22Rv1 (cell line): ENCODE measurements around the gene RNPEPL1.

Experiments used
- ZFX ChIP-seq: fragments of 450-650 bp; IDR thresholded peaks from 2 replicates; pipeline ENCODE4 v1.6.1; 2017; ENCODE audit warnings: antibody characterized with exemption, borderline replicate concordance
- TF ChIP-seq, protein P1 (sequence below): fragments of 450-650 bp; IDR thresholded peaks from 2 replicates; pipeline ENCODE4 v1.5.1; 2017; ENCODE audit warnings: mild to moderate bottlenecking

DNA sequence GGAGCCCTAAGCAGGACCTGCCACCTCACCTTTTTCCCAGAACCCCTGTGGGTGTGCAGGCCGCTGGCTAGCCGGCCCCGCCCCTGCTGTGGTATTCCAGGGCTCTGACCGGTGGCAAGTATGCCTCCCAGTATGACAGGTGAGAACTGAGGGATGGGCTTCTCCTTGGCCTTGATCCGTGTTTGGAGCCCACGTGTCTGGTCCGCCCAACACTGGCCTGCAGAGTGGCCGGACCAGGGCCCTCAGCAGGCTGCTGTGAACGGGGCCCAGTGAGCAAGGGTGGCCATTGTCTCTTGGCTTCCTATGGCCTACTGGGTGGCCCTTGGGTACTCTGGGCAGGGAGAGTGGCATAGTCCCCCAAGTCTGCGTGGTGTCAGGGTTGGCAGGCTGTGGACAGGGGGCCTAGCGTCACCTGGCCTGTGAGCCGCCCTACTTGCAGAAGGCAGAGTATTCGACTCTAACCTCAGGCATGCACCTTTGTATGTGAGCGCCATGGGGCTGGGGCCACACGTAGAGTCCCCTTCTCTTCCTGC is 1.8 kb downstream of the RNPEPL1 start:
- TF ChIP-seq, protein P1, sequence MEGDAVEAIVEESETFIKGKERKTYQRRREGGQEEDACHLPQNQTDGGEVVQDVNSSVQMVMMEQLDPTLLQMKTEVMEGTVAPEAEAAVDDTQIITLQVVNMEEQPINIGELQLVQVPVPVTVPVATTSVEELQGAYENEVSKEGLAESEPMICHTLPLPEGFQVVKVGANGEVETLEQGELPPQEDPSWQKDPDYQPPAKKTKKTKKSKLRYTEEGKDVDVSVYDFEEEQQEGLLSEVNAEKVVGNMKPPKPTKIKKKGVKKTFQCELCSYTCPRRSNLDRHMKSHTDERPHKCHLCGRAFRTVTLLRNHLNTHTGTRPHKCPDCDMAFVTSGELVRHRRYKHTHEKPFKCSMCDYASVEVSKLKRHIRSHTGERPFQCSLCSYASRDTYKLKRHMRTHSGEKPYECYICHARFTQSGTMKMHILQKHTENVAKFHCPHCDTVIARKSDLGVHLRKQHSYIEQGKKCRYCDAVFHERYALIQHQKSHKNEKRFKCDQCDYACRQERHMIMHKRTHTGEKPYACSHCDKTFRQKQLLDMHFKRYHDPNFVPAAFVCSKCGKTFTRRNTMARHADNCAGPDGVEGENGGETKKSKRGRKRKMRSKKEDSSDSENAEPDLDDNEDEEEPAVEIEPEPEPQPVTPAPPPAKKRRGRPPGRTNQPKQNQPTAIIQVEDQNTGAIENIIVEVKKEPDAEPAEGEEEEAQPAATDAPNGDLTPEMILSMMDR, result no peak
- TF ChIP-seq ZFX, result no peak
